Aorta (tissue), 5 donors: Measurements from ENCODE around the gene STAP2. TPM values are rescaled to one million over a fixed set of nuclear protein-coding genes. Genes with fewer than 3 reads are reported as not detected.

Experiments
- ATAC-seq: fragments of 200-7000 bp; cut with Tn5 transposase; one replicate; pipeline ENCODE4 v1.9.1; 2022; ENCODE audit warnings: moderate library complexity; ENCODE audit not compliant: low FRiP score
- DNase-seq, 2 donors: peaks; one replicate each; pipeline ENCODE4 v3.0.0-alpha.2; 2020
- H3K27ac ChIP-seq, 2 donors: one replicate each; pipeline ENCODE4 v1.5.1; 2013; ENCODE audit warnings: low read length in 2 of 2, mild to moderate bottlenecking in 2 of 2, moderate library complexity in 2 of 2, control low read depth in 1 of 2, inconsistent platforms in 1 of 2, low read depth in 1 of 2
- H3K27me3 ChIP-seq, 2 donors: one replicate each; pipeline ENCODE4 v1.6.1; 2013; ENCODE audit warnings: control low read depth in 1 of 2, low read length in 1 of 2, mild to moderate bottlenecking in 1 of 2, moderate library complexity in 1 of 2; ENCODE audit not compliant: insufficient read depth in 2 of 2, control insufficient read depth in 1 of 2
- H3K36me3 ChIP-seq, 2 donors: one replicate each; pipeline ENCODE4 v1.6.1; 2013; ENCODE audit warnings: control low read depth in 1 of 2, low read length in 1 of 2, mild to moderate bottlenecking in 1 of 2; ENCODE audit not compliant: insufficient read depth in 2 of 2, control insufficient read depth in 1 of 2
- H3K4me1 ChIP-seq, 2 donors: one replicate each; pipeline ENCODE4 v1.6.1; 2013; ENCODE audit warnings: low read length in 2 of 2, control low read depth in 1 of 2, mild to moderate bottlenecking in 1 of 2, moderate library complexity in 1 of 2; ENCODE audit not compliant: insufficient read depth in 2 of 2, control insufficient read depth in 1 of 2
- H3K4me3 ChIP-seq, 2 donors: one replicate each; pipeline ENCODE4 v1.5.1; 2013; ENCODE audit warnings: low read length in 2 of 2, control low read depth in 1 of 2, mild to moderate bottlenecking in 1 of 2
- H3K9me3 ChIP-seq: one replicate; pipeline ENCODE4 v1.6.1; 2013; ENCODE audit warnings: mild to moderate bottlenecking, low read length; ENCODE audit not compliant: control insufficient read depth
- WGBS, 2 donors: extraction: QIAGEN DNeasy Blood & Tissue Kit; methylation state at CpG; one replicate each; pipeline ENCODE4 v1.1.7; 2013; 5-methylcytosine and 5-hydroxymethylcytosine counted together
- intact Hi-C, 2 donors: fragments of 100-400 bp; cut with DNase I; formaldehyde crosslinking; loops; one replicate each; pipeline versions ENCODE4 v1.14.2 to v1.15.0; 2022
- polyA plus RNA-seq, 2 donors: library from polyadenylated mRNA; stranded (reverse); fragments of 200-250 nt; gene quantifications; one replicate each; pipeline ENCODE4 v1.2.3, GENCODE V29; 2013
- total RNA-seq, 2 donors: library from RNA; stranded (reverse); fragmentation: NEBNext Ultra II Directional; extraction: Animal tissue kit (Norgen Biotek cat#: 25700); gene quantifications; one replicate each; pipeline ENCODE4 v1.2.1, GENCODE V29; 2021
- donor health status: healthy with polysubstance abuse.
- donor health status: Bipolar disorder and iron deficiency.
- donor health status: DM: no; HTN: no; CAD: no.
- donor health status: DM: no; HTN: no; CAD: no.
- donor health status: DM: yes; HTN: yes; CAD: no.

The STAP2 gene
- total and polyA plus RNA-seq, 4 donors = 0.13 to 27.8 (median 2.1) TPM

GRCh38 chr19:4326837-4327251, 11.8 kb downstream of the STAP2 start:
- H3K4me1 ChIP-seq = no peaks in the 10 kb centered on the region
- DNase-seq (no peak), ATAC-seq (no peak)
- 1 to 3% methylated on average over 33 of the region's 33 CpGs for WGBS, 2 donors
- H3K27ac ChIP-seq = no peak overlapping the region
- intact Hi-C loops = no loop called here
- H3K4me3 ChIP-seq = no peak overlapping the region
- H3K27me3 ChIP-seq = no peaks in the 10 kb centered on the region
- H3K36me3 ChIP-seq = no peaks in the 10 kb centered on the region
- H3K9me3 ChIP-seq = no peaks in the 10 kb centered on the region

- ATAC-seq = no peak
- H3K4me3 ChIP-seq = no peak overlapping the region
- 38 to 41% methylated on average over 13 of the region's 13 CpGs for WGBS, 2 donors
- no peaks in the 10 kb centered on the region for H3K36me3 ChIP-seq
- H3K4me1 ChIP-seq = no peaks in the 10 kb centered on the region
- H3K27ac ChIP-seq = no peak overlapping the region
- DNase-seq = no peak
- intact Hi-C loops = no loop called here
- no peaks in the 10 kb centered on the region for H3K27me3 ChIP-seq
- no peaks in the 10 kb centered on the region for H3K9me3 ChIP-seq
Measured at GRCh38 chr19:4326215-4326836, 12.3 kb downstream of the STAP2 start.

- WGBS, 2 donors = 77 to 82% methylated on average over 12 of the region's 12 CpGs
- ATAC-seq = no peak
- intact Hi-C loops = no loop called here
Measured at GRCh38 chr19:4324228-4324627, 14.4 kb downstream of the STAP2 start.

GRCh38 chr19:4323692-4324091, 14.9 kb downstream of the STAP2 start:
- intact Hi-C loops = no loop called here
- 85 to 94% methylated on average over 9 of the region's 9 CpGs for WGBS, 2 donors
- ATAC-seq (no peak), DNase-seq (no peak)
- H3K27ac ChIP-seq = no peak overlapping the region
- H3K9me3 ChIP-seq = no peaks in the 10 kb centered on the region
- H3K36me3 ChIP-seq = no peaks in the 10 kb centered on the region
- H3K4me1 ChIP-seq = no peaks in the 10 kb centered on the region
- no peaks in the 10 kb centered on the region for H3K27me3 ChIP-seq
- H3K4me3 ChIP-seq = no peak overlapping the region

More at GRCh38 chr19:4324228-4324627, 14.4 kb downstream of the STAP2 start:
- H3K27me3 ChIP-seq = no peaks in the 10 kb centered on the region
- H3K36me3 ChIP-seq = no peaks in the 10 kb centered on the region
- H3K27ac ChIP-seq = no peak overlapping the region
- no peak for DNase-seq
- no peaks in the 10 kb centered on the region for H3K4me1 ChIP-seq
- H3K4me3 ChIP-seq = no peak overlapping the region
- H3K9me3 ChIP-seq = no peaks in the 10 kb centered on the region

- intact Hi-C loops = no loop called here
- no peaks in the 10 kb centered on the region for H3K4me1 ChIP-seq
- WGBS, 2 donors = 82% methylated on average over 36 to 37 of the region's 37 CpGs
- H3K27ac ChIP-seq = no peak overlapping the region
- no peaks in the 10 kb centered on the region for H3K9me3 ChIP-seq
- H3K27me3 ChIP-seq = no peaks in the 10 kb centered on the region
- ATAC-seq = no peak
- H3K4me3 ChIP-seq = no peak overlapping the region
- no peaks in the 10 kb centered on the region for H3K36me3 ChIP-seq
- DNase-seq = no peak
Measured at GRCh38 chr19:4322942-4323665, 15.5 kb downstream of the STAP2 start.

- Histone ChIP-seq H3K4me3 (no peak overlapping the region), H3K27ac (no peak overlapping the region), H3K4me1 (no peaks in the 10 kb centered on the region), H3K27me3 (no peaks in the 10 kb centered on the region), H3K9me3 (no peaks in the 10 kb centered on the region), H3K36me3 (no peaks in the 10 kb centered on the region)
- DNase-seq = no peak
- 94 to 96% methylated on average over 2 of the region's 2 CpGs for WGBS, 2 donors
- intact Hi-C loops = no loop called here
- no peak for ATAC-seq
Measured at GRCh38 chr19:4320419-4320818, 18.2 kb downstream of the STAP2 start.

- Histone ChIP-seq H3K27me3 (no peaks in the 10 kb centered on the region), H3K4me1 (no peaks in the 10 kb centered on the region), H3K27ac (no peak overlapping the region), H3K9me3 (no peaks in the 10 kb centered on the region), H3K4me3 (no peak overlapping the region), H3K36me3 (no peaks in the 10 kb centered on the region)
- WGBS, 2 donors = 91% methylated on average over 2 of the region's 2 CpGs
- ATAC-seq (no peak), DNase-seq (no peak)
- intact Hi-C loops = no loop called here
Measured at GRCh38 chr19:4319067-4319718, 19.4 kb downstream of the STAP2 start.

GRCh38 chr19:4318460-4318859, 20.2 kb downstream of the STAP2 start:
- ATAC-seq (no peak), DNase-seq (no peak)
- no peaks in the 10 kb centered on the region for H3K36me3 ChIP-seq
- no peak overlapping the region for H3K4me3 ChIP-seq
- 94 to 96% methylated on average over 7 of the region's 7 CpGs for WGBS, 2 donors
- H3K4me1 ChIP-seq = no peaks in the 10 kb centered on the region
- intact Hi-C loops = no loop called here
- no peaks in the 10 kb centered on the region for H3K27me3 ChIP-seq
- H3K27ac ChIP-seq = no peak overlapping the region
- no peaks in the 10 kb centered on the region for H3K9me3 ChIP-seq

- WGBS, 2 donors = 84 to 87% methylated on average over 9 of the region's 9 CpGs
- intact Hi-C loops = no loop called here
- ATAC-seq = no peak
Measured at GRCh38 chr19:4316956-4317355, 21.7 kb downstream of the STAP2 start.

More at GRCh38 chr19:4316956-4317355, 21.7 kb downstream of the STAP2 start:
- H3K4me1 ChIP-seq = no peaks in the 10 kb centered on the region
- DNase-seq = no peak
- no peaks in the 10 kb centered on the region for H3K9me3 ChIP-seq
- H3K4me3 ChIP-seq = no peak overlapping the region
- no peaks in the 10 kb centered on the region for H3K27me3 ChIP-seq
- H3K36me3 ChIP-seq = no peaks in the 10 kb centered on the region
- no peak overlapping the region for H3K27ac ChIP-seq
